CD4-positive, alpha-beta memory T cell (primary cell): ENCODE results near the gene PMVK. TPM values are rescaled to one million over a fixed set of nuclear protein-coding genes. Genes with fewer than 3 reads are reported as not detected.
A peak's percentile ranks its signal among the peaks of the same experiment; 100 is the strongest.

Experiments
- CTCF ChIA-PET: fragments of 350-600 bp; sonication (Branson Sonifier 250); formaldehyde crosslinking; loops from one replicate; lab custom pipeline; 2021; ENCODE audit warnings: inconsistent platforms; ENCODE audit not compliant: partially characterized antibody; lab: Charles Lee
- POLR2A ChIA-PET: fragments of 350-600 bp; sonication (Branson Sonifier 250); formaldehyde crosslinking; loops from one replicate; lab custom pipeline; 2021; ENCODE audit not compliant: partially characterized antibody; lab: Charles Lee
- DNase-seq, 5 donors: peaks; one replicate each; pipeline versions ENCODE4 v3.0.0 to v3.0.0-alpha.2; 2020 to 2022; ENCODE audit warnings: mixed read lengths in 1 of 5
- H3K27ac ChIP-seq: one replicate; pipeline ENCODE4 v1.7.0; 2013; ENCODE audit warnings: low read depth, low read length
- H3K27me3 ChIP-seq: 2 replicates; pipeline ENCODE4 v1.7.0; 2013; ENCODE audit warnings: mild to moderate bottlenecking, low read length, moderate library complexity; ENCODE audit not compliant: insufficient read depth
- H3K36me3 ChIP-seq: 2 replicates; pipeline ENCODE4 v1.7.0; 2013; ENCODE audit warnings: mild to moderate bottlenecking, low read length, moderate library complexity; ENCODE audit not compliant: insufficient read depth
- H3K4me1 ChIP-seq: 2 replicates; pipeline ENCODE4 v1.7.0; 2013; ENCODE audit warnings: mild to moderate bottlenecking, low read length, moderate library complexity; ENCODE audit not compliant: insufficient read depth
- H3K4me3 ChIP-seq, 2 donors: one replicate each; pipeline ENCODE4 v1.7.0; 2013; ENCODE audit warnings: low read length in 2 of 2, mild to moderate bottlenecking in 1 of 2
- H3K9me3 ChIP-seq, 2 donors: one replicate each; pipeline ENCODE4 v1.7.0; 2013; ENCODE audit warnings: low read length in 2 of 2, control low read depth in 1 of 2; ENCODE audit not compliant: control insufficient read depth in 1 of 2
- H3K27ac Mint-ChIP-seq, 7 donors: one replicate each; pipeline ENCODE4 v1.8.0; 2020 to 2021; ENCODE audit warnings: mixed read lengths in 7 of 7, mild to moderate bottlenecking in 6 of 7, inconsistent platforms in 3 of 7, moderate library complexity in 3 of 7
- H3K27me3 Mint-ChIP-seq, 2 donors: one replicate each; pipeline ENCODE4 v1.8.0; 2020 to 2021; ENCODE audit warnings: mixed read lengths in 2 of 2
- H3K36me3 Mint-ChIP-seq, 2 donors: one replicate each; pipeline ENCODE4 v1.8.0; 2020 to 2021; ENCODE audit warnings: mixed read lengths in 2 of 2, inconsistent platforms in 1 of 2, mild to moderate bottlenecking in 1 of 2
- H3K4me1 Mint-ChIP-seq, 4 donors: one replicate each; pipeline ENCODE4 v1.8.0; 2020 to 2021; ENCODE audit warnings: mixed read lengths in 4 of 4, mild to moderate bottlenecking in 1 of 4
- H3K4me3 Mint-ChIP-seq, 8 donors: one replicate each; pipeline ENCODE4 v1.8.0; 2020 to 2021; ENCODE audit warnings: mixed read lengths in 8 of 8, mild to moderate bottlenecking in 7 of 8, moderate library complexity in 6 of 8, inconsistent platforms in 3 of 8
- H3K9me3 Mint-ChIP-seq, 8 donors: one replicate each; pipeline ENCODE4 v1.8.0; 2020 to 2021; ENCODE audit warnings: mixed read lengths in 8 of 8, mild to moderate bottlenecking in 5 of 8, inconsistent platforms in 3 of 8, moderate library complexity in 1 of 8
- intact Hi-C: fragments of 100-400 bp; cut with micrococcal nuclease; formaldehyde crosslinking; loops from one replicate; pipeline ENCODE4 v1.15.1; 2023
- polyA plus RNA-seq, 2 donors: library from polyadenylated mRNA; unstranded; fragments of 300-500 nt; fragmentation: Illumina TruSeq; gene quantifications; one replicate each; pipeline ENCODE4 v1.2.3, GENCODE V29; 2021
- total RNA-seq, 2 experiments: library from RNA; stranded (reverse); gene quantifications; one replicate each; pipeline ENCODE4 v1.2.3, GENCODE V29; 2021

PMVK gene
- total and polyA plus RNA-seq, 4 experiments from 2014 or later, result 17.6 to 87.0 (median 41.4) TPM

DNA sequence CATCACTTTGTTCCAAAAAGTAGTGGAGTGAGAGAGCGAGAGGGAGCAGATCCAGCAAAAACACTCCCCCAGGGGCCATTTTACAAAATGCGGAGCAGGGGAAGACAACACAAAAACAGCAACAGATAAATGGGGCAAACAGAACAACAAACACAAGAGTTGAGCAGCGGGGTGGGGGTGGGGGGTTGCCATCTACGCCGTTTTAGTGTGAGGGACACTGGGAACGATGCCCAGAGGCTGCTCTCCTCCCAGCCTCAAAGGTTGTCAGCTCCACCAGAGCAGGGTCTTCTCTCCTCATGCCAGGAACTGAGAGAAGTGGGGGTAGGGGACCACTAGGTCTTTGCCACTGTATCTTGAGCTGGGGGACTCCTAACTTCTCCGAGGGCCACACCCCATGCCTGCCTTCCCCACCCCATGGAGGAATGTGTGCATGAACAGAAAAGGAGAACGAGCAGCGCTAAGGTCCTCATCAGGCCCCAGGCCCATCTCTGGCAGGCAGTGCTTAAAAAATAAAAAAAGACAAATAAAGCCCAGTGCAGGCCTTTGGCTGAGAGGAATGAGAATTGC, 20.7 kb upstream of the PMVK start:
- peak overlapping the region; percentile 100 for H3K27ac ChIP-seq
- H3K4me3 Mint-ChIP-seq, result peak overlapping the region in 6 of 8 donors; percentile 17 to 66 (median 50)

DNA sequence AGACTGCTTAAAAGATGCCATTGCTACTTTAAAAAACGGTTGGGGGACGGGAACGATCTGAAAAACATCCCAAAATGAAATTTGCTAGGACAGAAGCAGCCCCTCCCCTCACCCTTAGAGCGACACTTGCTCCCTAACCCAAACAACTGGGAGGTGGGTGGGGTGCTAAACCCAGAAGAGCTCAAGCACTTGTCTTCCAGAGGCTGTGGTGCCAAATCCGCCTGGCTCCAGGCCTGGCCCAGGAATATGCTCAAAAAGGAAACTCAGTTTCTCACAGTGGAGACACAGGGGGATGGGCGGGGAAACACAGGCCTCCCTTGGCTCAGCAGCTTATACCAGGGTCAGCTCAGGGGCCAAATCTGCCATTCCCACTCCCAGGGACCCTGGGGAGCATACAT, 20.0 kb upstream of the PMVK start:
- H3K4me1 Mint-ChIP-seq, result peaks cover 45 to 84% (median 71%) of the 10 kb centered on the region in 4 donors
- Histone ChIP-seq H3K9me3 (no peaks in the 10 kb centered on the region), H3K27ac (peak overlapping the region; percentile 100), H3K36me3 (peaks cover 15% of the 10 kb centered on the region), H3K4me1 (peaks cover 70% of the 10 kb centered on the region), H3K27me3 (no peaks in the 10 kb centered on the region), H3K4me3 (peak overlapping the region; percentile 38 to 80)
- no peaks in the 10 kb centered on the region for H3K27me3 Mint-ChIP-seq
- peak overlapping the region; percentile 94 to 100 (median 98) for H3K4me3 Mint-ChIP-seq
- POLR2A ChIA-PET, result interaction anchor here (0.7 to 41.7 kb wide), 11 partner anchors 9 to 398 kb away, joined by 3 to 1543 read pairs (median 8); partner anchors contain the start of genes ADAM15, ADAR, CKS1B and FLAD1
- CTCF ChIA-PET, result interaction anchor here (1.2 to 6.8 kb wide), 10 partner anchors 8 to 129 kb away, joined by 3 to 70 read pairs (median 8); partner anchors contain the start of genes ADAM15, CKS1B and FLAD1
- peaks cover 28 to 52% of the 10 kb centered on the region in 2 donors for H3K36me3 Mint-ChIP-seq
- H3K9me3 Mint-ChIP-seq, result peaks cover 0 to 3% (median 0%) of the 10 kb centered on the region in 8 donors
- intact Hi-C loops, result no loop called here
- peak overlapping the region; percentile 98 to 100 (median 100) for H3K27ac Mint-ChIP-seq
- peak in 1 of 5 donors; percentile 47 for DNase-seq

More for the DNA sequence above, 20.7 kb upstream of the PMVK start:
- no peak for DNase-seq
- H3K27me3 Mint-ChIP-seq, result no peaks in the 10 kb centered on the region
- intact Hi-C loops, result no loop called here
- ChIA-PET POLR2A (interaction anchor here (1.8 to 41.7 kb wide), 6 partner anchors 8 to 305 kb away, joined by 6 to 1543 read pairs (median 55); partner anchors contain the start of genes ADAM15, CKS1B, FLAD1 and LENEP), CTCF (interaction anchor here (6.8 kb wide), 1 partner anchor 59 kb away, joined by 70 read pairs; no protein-coding TSS in a partner anchor)
- peaks cover 41 to 79% (median 66%) of the 10 kb centered on the region in 4 donors for H3K4me1 Mint-ChIP-seq
- peaks cover 24 to 48% of the 10 kb centered on the region in 2 donors for H3K36me3 Mint-ChIP-seq
- H3K9me3 ChIP-seq, result no peaks in the 10 kb centered on the region
- H3K4me3 ChIP-seq, result no peak overlapping the region
- H3K4me1 ChIP-seq, result peaks cover 65% of the 10 kb centered on the region
- H3K27ac Mint-ChIP-seq, result peak overlapping the region; percentile 98 to 100 (median 100)
- no peaks in the 10 kb centered on the region for H3K27me3 ChIP-seq
- peaks cover 15% of the 10 kb centered on the region for H3K36me3 ChIP-seq
- H3K9me3 Mint-ChIP-seq, result peaks cover 0 to 3% (median 0%) of the 10 kb centered on the region in 8 donors

DNA sequence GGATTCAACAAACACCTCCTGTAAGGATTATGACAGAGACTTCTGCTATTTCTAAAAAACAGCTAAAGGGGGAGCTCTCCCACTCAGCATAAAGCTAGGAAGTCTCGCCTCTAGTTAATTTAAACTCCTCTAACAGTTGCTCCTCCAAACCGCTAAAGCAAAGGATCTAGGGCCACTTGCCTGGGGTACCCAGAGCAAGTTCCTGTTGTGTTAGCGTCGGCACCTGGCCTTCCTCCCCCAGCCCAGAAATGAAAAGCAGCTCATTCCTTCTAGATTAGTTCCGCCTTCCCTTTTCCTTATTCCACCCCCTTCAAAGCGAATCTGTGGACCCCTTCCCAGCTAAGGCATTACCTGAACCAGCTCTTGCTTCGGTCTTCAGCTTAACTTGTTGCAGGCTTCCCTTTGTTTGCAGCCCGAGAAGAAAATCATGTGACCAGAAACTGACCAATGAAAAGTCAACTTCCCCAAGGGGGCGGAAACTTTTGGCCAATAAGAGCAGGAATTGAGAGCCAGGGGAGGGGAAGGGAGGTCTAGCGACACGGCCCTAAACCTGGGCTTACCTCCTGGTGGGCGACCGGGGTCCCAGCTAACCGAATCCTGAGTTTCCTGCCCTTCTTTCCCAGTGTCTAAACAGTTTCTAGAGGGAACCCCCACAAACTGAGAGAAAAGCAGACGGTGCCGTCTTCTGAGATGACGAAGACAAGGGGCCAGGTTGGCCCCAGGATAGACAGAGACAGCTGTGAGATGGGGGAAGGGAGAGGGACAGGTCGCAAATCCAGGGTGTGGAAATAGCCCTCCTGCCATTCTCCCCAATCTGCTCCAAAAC, 19.4 kb upstream of the PMVK start, which contains the start of gene PBXIP1:
PBXIP1 (minus strand) TSS at position 382 of the 826 bp plus-strand sequence. CDS start 2,378 bp downstream, outside the sequence.
- ChIA-PET POLR2A (interaction anchor here (0.7 to 41.7 kb wide), 21 partner anchors 9 to 989 kb away, joined by 3 to 1543 read pairs (median 5); partner anchors contain the start of genes ADAM15, ADAR, CKS1B and CREB3L4), CTCF (interaction anchor here (0.9 to 6.8 kb wide), 19 partner anchors 8 to 396 kb away, joined by 3 to 70 read pairs (median 4); partner anchors contain the start of genes ADAM15, CKS1B, FLAD1 and KRTCAP2)
- H3K36me3 Mint-ChIP-seq, result peaks cover 27 to 50% of the 10 kb centered on the region in 2 donors
- no peaks in the 10 kb centered on the region for H3K27me3 Mint-ChIP-seq
- peak; percentile 92 to 94 (median 92) for DNase-seq
- H3K27me3 ChIP-seq, result no peaks in the 10 kb centered on the region
- peaks cover 75% of the 10 kb centered on the region for H3K4me1 ChIP-seq
- H3K36me3 ChIP-seq, result peaks cover 22% of the 10 kb centered on the region
- intact Hi-C loops, result loop anchor here (1.0 to 2.0 kb wide), 6 partner anchors 18 to 397 kb away; partner anchors contain the start of genes CKS1B, UBE2Q1 and ZBTB7B
- no peaks in the 10 kb centered on the region for H3K9me3 ChIP-seq
- H3K4me3 Mint-ChIP-seq, result peak within 1 kb of the TSS; percentile 94 to 100 (median 98)
- H3K4me1 Mint-ChIP-seq, result peaks cover 43 to 87% (median 74%) of the 10 kb centered on the region in 4 donors
- H3K4me3 ChIP-seq, result peak within 1 kb of the TSS; percentile 80 to 90
- H3K9me3 Mint-ChIP-seq, result peaks cover 0 to 3% (median 0%) of the 10 kb centered on the region in 8 donors
- peak within 1 kb of the TSS; percentile 100 for H3K27ac ChIP-seq
- peak within 1 kb of the TSS; percentile 98 to 100 (median 100) for H3K27ac Mint-ChIP-seq

- Mint-ChIP-seq H3K36me3 (peaks cover 30 to 52% of the 10 kb centered on the region in 2 donors), H3K27ac (peak overlapping the region; percentile 98 to 100 (median 100)), H3K9me3 (peaks cover 0 to 3% (median 0%) of the 10 kb centered on the region in 8 donors), H3K27me3 (no peaks in the 10 kb centered on the region), H3K4me1 (peaks cover 43 to 87% (median 76%) of the 10 kb centered on the region in 4 donors), H3K4me3 (peak overlapping the region; percentile 94 to 100 (median 98))
- H3K9me3 ChIP-seq, result no peaks in the 10 kb centered on the region
- H3K27me3 ChIP-seq, result no peaks in the 10 kb centered on the region
- peaks cover 29% of the 10 kb centered on the region for H3K36me3 ChIP-seq
- POLR2A ChIA-PET, result interaction anchor here (0.7 to 41.7 kb wide), 24 partner anchors 10 to 988 kb away, joined by 3 to 1543 read pairs (median 4); partner anchors contain the start of genes ADAM15, ADAR, CKS1B and CREB3L4
- H3K4me3 ChIP-seq, result peak overlapping the region; percentile 80 to 90
- peak; percentile 96 to 100 (median 98) for DNase-seq
- intact Hi-C loops, result loop anchor here (1.0 to 2.0 kb wide), 6 partner anchors 18 to 396 kb away; partner anchors contain the start of genes CKS1B, UBE2Q1 and ZBTB7B
- peak overlapping the region; percentile 100 for H3K27ac ChIP-seq
- peaks cover 75% of the 10 kb centered on the region for H3K4me1 ChIP-seq
- CTCF ChIA-PET, result interaction anchor here (0.9 to 6.8 kb wide), 20 partner anchors 9 to 395 kb away, joined by 3 to 70 read pairs (median 4); partner anchors contain the start of genes ADAM15, CKS1B, FLAD1 and KRTCAP2
These were observed 18.7 kb upstream of the PMVK start for GRCh38 chr1:154955039-154955717.

DNA sequence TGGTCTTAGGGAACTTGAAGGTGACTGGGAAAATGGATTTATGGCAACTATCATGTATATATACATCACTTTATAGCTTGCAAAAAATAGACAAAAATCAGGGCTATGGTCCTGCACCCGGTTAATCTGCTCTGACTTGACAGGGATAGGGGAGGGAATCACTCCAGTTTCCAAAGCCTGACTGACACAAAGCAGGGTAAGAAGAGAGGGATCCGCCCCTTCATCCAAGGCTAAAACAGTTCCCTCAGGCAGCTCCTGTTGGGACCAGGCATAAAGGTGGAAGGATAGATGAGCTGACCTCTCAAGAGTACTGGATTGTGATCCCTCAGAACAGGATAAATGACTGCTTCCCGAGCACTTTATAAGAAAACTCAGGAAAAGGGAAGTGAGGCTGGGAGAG, 18.0 kb upstream of the PMVK start:
- peak in 1 of 5 donors; percentile 41 for DNase-seq
- ChIA-PET CTCF (interaction anchor here (1.1 to 6.8 kb wide), 11 partner anchors 17 to 395 kb away, joined by 4 to 70 read pairs (median 9); partner anchors contain the start of genes ADAM15, CKS1B, KRTCAP2 and PMVK), POLR2A (interaction anchor here (0.7 to 41.7 kb wide), 16 partner anchors 11 to 987 kb away, joined by 3 to 1543 read pairs (median 5); partner anchors contain the start of genes ADAM15, ADAR, CKS1B and CREB3L4)
- H3K27ac ChIP-seq, result peak overlapping the region; percentile 100
- H3K36me3 ChIP-seq, result peaks cover 29% of the 10 kb centered on the region
- H3K27me3 ChIP-seq, result no peaks in the 10 kb centered on the region
- peak overlapping the region; percentile 98 to 100 (median 100) for H3K27ac Mint-ChIP-seq
- peaks cover 43 to 83% (median 74%) of the 10 kb centered on the region in 4 donors for H3K4me1 Mint-ChIP-seq
- no peaks in the 10 kb centered on the region for H3K27me3 Mint-ChIP-seq
- peaks cover 31 to 52% of the 10 kb centered on the region in 2 donors for H3K36me3 Mint-ChIP-seq
- H3K4me1 ChIP-seq, result peaks cover 70% of the 10 kb centered on the region
- intact Hi-C loops, result loop anchor here (2.0 kb wide), 1 partner anchor 396 kb away; the partner anchor contains the start of gene UBE2Q1
- H3K9me3 Mint-ChIP-seq, result peaks cover 0 to 3% (median 0%) of the 10 kb centered on the region in 8 donors
- peak overlapping the region; percentile 94 to 100 (median 98) for H3K4me3 Mint-ChIP-seq
- H3K4me3 ChIP-seq, result peak overlapping the region; percentile 80 to 90
- no peaks in the 10 kb centered on the region for H3K9me3 ChIP-seq
